HFF-Myc (cell line): ENCODE data around the gene ADH4.
A peak's percentile ranks its signal among the peaks of the same experiment; 100 is the strongest.
"Not testable (repeated sequence)": the region's sequence is repeated elsewhere in the genome, so short reads cannot be mapped to it uniquely, and the experiment has no call there.

Experiments
- DNase-seq: peaks from one replicate; pipeline ENCODE4 v3.0.0-alpha.2; 2011; ENCODE audit warnings: low read depth; ENCODE audit errors: extremely low read depth
- H3K4me3 ChIP-seq: replicated peaks from 2 replicates; pipeline ENCODE4 v1.5.1; 2011; ENCODE audit warnings: low read depth, mild to moderate bottlenecking, control low read depth, low read length
- CTCF ChIP-seq: IDR thresholded peaks from 2 replicates; pipeline ENCODE4 v1.5.1; 2012; ENCODE audit warnings: mild to moderate bottlenecking, low read depth, low read length, control low read depth; ENCODE audit errors: missing control alignments

ADH4 gene

GRCh38 chr4:99144070-99144469, at the start of gene ADH4:
TSS of gene ADH4 (minus strand) at chr4:99144297. CDS start at chr4:99144222, 75 bp downstream.
- H3K4me3 ChIP-seq = no peak within 1 kb of the TSS
- no peak for TF ChIP-seq CTCF
- DNase-seq = no peak

DNA sequence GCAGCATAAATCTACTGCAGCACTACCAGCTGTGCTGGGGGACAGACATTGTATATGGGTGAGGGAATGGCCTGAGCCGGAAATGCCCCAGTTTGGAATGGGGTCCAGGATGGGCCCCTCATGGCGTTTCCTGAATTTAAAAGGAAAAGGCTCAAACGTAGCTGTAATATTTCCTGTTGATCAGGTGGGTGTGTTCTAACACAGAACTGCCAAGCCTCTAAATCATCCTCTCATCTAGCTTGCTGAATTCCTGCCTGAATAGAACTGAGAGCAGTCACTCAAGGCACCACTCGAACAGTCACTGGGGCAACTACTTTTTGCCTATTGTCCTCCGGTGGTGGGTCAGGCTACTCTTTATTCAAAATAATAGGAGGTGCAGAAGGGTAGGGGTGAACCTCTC, 46.2 kb upstream of the ADH4 start:
- no peak for DNase-seq

GRCh38 chr4:99189900-99190299, 45.8 kb upstream of the ADH4 start:
- DNase-seq, H3K4me3 ChIP-seq: not testable (repeated sequence)

More for the DNA sequence above, 46.2 kb upstream of the ADH4 start:
- TF ChIP-seq CTCF = no peak
- H3K4me3 ChIP-seq = no peak overlapping the region

GRCh38 chr4:99186029-99186428, 41.9 kb upstream of the ADH4 start:
- DNase-seq = no peak
- no peak for TF ChIP-seq CTCF
- H3K4me3 ChIP-seq = no peak overlapping the region

DNA sequence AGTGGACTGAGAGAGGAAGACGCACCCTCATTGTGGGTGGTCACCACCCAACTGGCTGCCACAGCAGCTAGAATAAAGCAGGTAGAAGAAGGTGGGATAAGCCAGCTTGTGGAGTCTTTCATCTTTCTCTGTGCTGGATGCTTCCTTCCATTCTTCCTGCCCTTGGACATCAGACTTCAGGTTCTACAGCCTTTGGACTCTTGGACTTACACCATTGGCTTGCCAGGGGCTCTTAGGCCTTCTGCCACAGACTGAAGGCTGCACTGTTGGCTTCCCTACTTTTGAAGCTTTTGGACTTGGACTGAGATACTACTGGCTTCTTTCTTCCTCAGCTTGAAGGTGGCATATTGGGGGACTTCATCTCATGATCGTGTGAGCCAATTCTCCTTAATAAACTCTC, 41.5 kb upstream of the ADH4 start:
- no peak for TF ChIP-seq CTCF
- no peak overlapping the region for H3K4me3 ChIP-seq
- DNase-seq = no peak

DNA sequence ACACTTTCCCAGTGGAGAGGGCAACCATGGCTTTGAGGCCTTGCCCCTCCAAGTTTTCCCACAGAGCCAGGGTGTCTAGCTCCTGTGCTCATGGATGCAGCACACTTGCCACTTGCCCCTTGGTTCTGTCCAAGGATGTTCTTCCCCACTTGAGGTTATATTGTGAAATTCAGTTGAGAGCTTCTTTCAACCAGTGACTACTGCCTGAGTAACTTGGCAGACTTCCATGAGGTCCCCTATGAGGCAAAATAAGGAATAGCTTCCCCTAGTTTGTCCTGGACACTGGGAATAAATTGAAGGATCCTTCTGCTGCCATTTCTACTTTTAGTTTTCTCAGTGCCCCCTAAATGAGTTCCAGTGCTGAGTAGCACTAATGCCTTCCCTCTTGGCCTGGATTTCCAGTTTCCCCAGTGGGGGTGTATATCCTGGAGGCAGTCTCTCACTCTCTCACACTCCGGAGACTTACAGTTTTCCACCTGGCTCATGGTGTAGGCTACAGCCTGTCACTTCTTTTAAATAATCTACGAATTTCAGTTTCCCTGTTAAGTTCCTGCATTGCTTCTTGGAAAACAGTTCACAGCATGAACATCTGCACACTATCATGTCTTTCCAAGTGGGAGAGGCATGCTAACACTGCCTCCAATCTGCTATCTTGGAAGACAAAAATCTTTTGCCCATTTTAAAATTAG, 36.4 kb upstream of the ADH4 start:
- H3K4me3 ChIP-seq = no peak overlapping the region
- peak; percentile 45 for DNase-seq
- no peak for TF ChIP-seq CTCF

DNA sequence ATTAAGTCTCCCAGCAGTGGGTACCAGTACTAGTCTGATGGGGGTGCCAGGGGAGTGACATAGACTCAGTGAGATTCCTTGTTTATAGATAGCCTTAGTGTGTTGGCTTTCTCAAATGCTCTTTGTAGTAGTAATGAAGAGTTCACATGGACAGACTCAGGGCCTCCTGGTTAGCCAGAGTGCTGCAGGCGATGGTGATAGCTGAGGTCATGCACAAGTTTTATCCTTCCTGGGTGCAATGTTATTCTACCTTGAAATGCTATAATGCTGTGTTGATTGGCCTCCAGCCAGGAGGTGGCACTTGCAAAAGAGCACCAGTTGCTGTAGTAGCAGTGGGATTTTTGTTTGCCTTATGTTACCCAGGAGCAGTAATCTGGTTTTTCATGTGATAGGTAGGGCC, 35.5 kb upstream of the ADH4 start:
- H3K4me3 ChIP-seq = no peak overlapping the region
- no peak for TF ChIP-seq CTCF
- no peak for DNase-seq
